IMR-90 (cell line): ENCODE measurements around the gene RNF4. TPM values are rescaled to one million over a fixed set of nuclear protein-coding genes. Genes with fewer than 3 reads are reported as not detected.

Experiments used
- ATAC-seq: fragments of 200-7000 bp; cut with Tn5 transposase; 2 replicates; pipeline ENCODE4 v1.9.1; 2020; ENCODE audit warnings: low read depth, mild to moderate bottlenecking, moderate library complexity
- BruUV-seq: library from RNA; stranded (reverse); fragments of 400-500 nt; replicated peaks from 2 replicates; lab custom pipeline; 2021; lab: Mats Ljungman, UMichigan
- CTCF ChIA-PET: fragments of 300-600 bp; formaldehyde crosslinking; extraction: SDS; loops from one replicate; lab custom pipeline; 2021; ENCODE audit warnings: antibody characterized with exemption; lab: Yijun Ruan, JAX
- POLR2A ChIA-PET: fragments of 300-600 bp; sonication (Branson Sonifier 250); formaldehyde crosslinking; loops from one replicate; lab custom pipeline; 2022; ENCODE audit warnings: antibody characterized with exemption; ENCODE audit not compliant: unreplicated experiment; lab: Charles Lee
- DNase-seq: peaks from one replicate; pipeline ENCODE4 v3.0.0; 2013
- H2AFZ ChIP-seq: replicated peaks from 2 replicates; pipeline ENCODE3; 2013; ENCODE audit warnings: low read length, mild to moderate bottlenecking; ENCODE audit not compliant: poor library complexity
- H2AK5ac ChIP-seq: 2 replicates; pipeline ENCODE4 v1.6.1; 2013; ENCODE audit warnings: low read depth, low read length, inconsistent platforms
- H2AK9ac ChIP-seq: replicated peaks from 2 replicates; pipeline ENCODE3; 2013; ENCODE audit warnings: mild to moderate bottlenecking, low read depth, low read length, moderate library complexity; ENCODE audit not compliant: poor library complexity
- H2BK120ac ChIP-seq: 2 replicates; pipeline ENCODE4 v1.6.1; 2013; ENCODE audit warnings: low read depth, low read length, inconsistent platforms
- H2BK15ac ChIP-seq: 3 replicates; pipeline ENCODE4 v1.6.1; 2013; ENCODE audit warnings: low read depth, low read length, inconsistent platforms
- H2BK20ac ChIP-seq: 2 replicates; pipeline ENCODE4 v1.6.1; 2013; ENCODE audit warnings: low read depth, mild to moderate bottlenecking, inconsistent platforms, low read length, moderate library complexity
- H2BK5ac ChIP-seq: 2 replicates; pipeline ENCODE4 v1.6.1; 2013; ENCODE audit warnings: mild to moderate bottlenecking, low read depth, low read length, inconsistent platforms; ENCODE audit not compliant: poor library complexity, severe bottlenecking
- H3K14ac ChIP-seq: replicated peaks from 2 replicates; pipeline ENCODE4 v1.6.1; 2013; ENCODE audit warnings: low read depth, low read length, inconsistent platforms
- H3K18ac ChIP-seq: 2 replicates; pipeline ENCODE4 v1.6.1; 2013; ENCODE audit warnings: low read depth, low read length, control low read depth
- H3K23ac ChIP-seq: 2 replicates; pipeline ENCODE4 v1.6.1; 2013; ENCODE audit warnings: low read depth, low read length, inconsistent platforms
- H3K27ac ChIP-seq: 2 replicates; pipeline ENCODE4 v1.5.1; 2013; ENCODE audit warnings: mild to moderate bottlenecking, control low read depth, low read length; ENCODE audit not compliant: insufficient read depth
- H3K27me3 ChIP-seq: 2 replicates; pipeline ENCODE4 v1.6.1; 2013; ENCODE audit warnings: low read length; ENCODE audit not compliant: control insufficient read depth, insufficient read depth
- H3K36me3 ChIP-seq: 2 replicates; pipeline ENCODE4 v1.6.1; 2013; ENCODE audit warnings: low read length, mixed read lengths; ENCODE audit not compliant: control insufficient read depth, insufficient read depth
- H3K4ac ChIP-seq: 2 replicates; pipeline ENCODE4 v1.6.1; 2013; ENCODE audit warnings: low read depth, low read length, inconsistent platforms
- H3K4me1 ChIP-seq: 2 replicates; pipeline ENCODE4 v1.6.1; 2013; ENCODE audit warnings: low read length, mixed read lengths; ENCODE audit not compliant: control insufficient read depth, insufficient read depth
- H3K4me2 ChIP-seq: 2 replicates; pipeline ENCODE4 v1.6.1; 2013; ENCODE audit warnings: low read depth, mild to moderate bottlenecking, control low read depth, low read length, moderate library complexity
- H3K4me3 ChIP-seq: 2 replicates; pipeline ENCODE4 v1.5.1; 2013; ENCODE audit warnings: low read depth, mild to moderate bottlenecking, control low read depth, low read length, moderate library complexity; ENCODE audit not compliant: insufficient read depth
- H3K56ac ChIP-seq: 2 replicates; pipeline ENCODE4 v1.6.1; 2013; ENCODE audit warnings: low read length, inconsistent platforms; ENCODE audit not compliant: insufficient read depth; ENCODE audit errors: extremely low read depth
- H3K79me1 ChIP-seq, 2 experiments: 2 replicates each; pipeline ENCODE4 v1.6.1; 2013; ENCODE audit warnings: low read length in 2 of 2, inconsistent platforms in 1 of 2, low read depth in 1 of 2
- H3K9ac ChIP-seq: 2 replicates; pipeline ENCODE4 v1.6.1; 2013; ENCODE audit warnings: low read depth, low read length, control low read depth
- H3K9me1 ChIP-seq: 2 replicates; pipeline ENCODE4 v1.6.1; 2013; ENCODE audit warnings: low read length, inconsistent platforms; ENCODE audit not compliant: insufficient read depth
- H3K9me3 ChIP-seq: 2 replicates; pipeline ENCODE4 v1.6.1; 2013; ENCODE audit warnings: low read length; ENCODE audit not compliant: control insufficient read depth, insufficient read depth
- H4K20me1 ChIP-seq: 2 replicates; pipeline ENCODE4 v1.6.1; 2013; ENCODE audit warnings: low read length, inconsistent platforms; ENCODE audit not compliant: insufficient read depth
- H4K5ac ChIP-seq: 2 replicates; pipeline ENCODE4 v1.6.1; 2013; ENCODE audit warnings: mild to moderate bottlenecking, low read depth, low read length, control low read depth
- H4K8ac ChIP-seq, 2 experiments: 2 replicates each; pipeline ENCODE4 v1.6.1; 2013; ENCODE audit warnings: low read depth in 2 of 2, low read length in 2 of 2, control low read depth in 1 of 2, inconsistent platforms in 1 of 2
- H4K91ac ChIP-seq: 2 replicates; pipeline ENCODE4 v1.6.1; 2013; ENCODE audit warnings: low read depth, low read length, inconsistent platforms; ENCODE audit not compliant: insufficient read depth
- CHD1 ChIP-seq: IDR thresholded peaks from 2 replicates; pipeline ENCODE4 v1.6.1; 2012; ENCODE audit warnings: low read depth, low read length, improper control_type of control experiment
- MAFK ChIP-seq: IDR thresholded peaks from 2 replicates; pipeline ENCODE4 v1.6.1; 2012; ENCODE audit warnings: low read depth, low read length, improper control_type of control experiment
- MAZ ChIP-seq: IDR thresholded peaks from 2 replicates; pipeline ENCODE4 v1.6.1; 2012; ENCODE audit warnings: low read depth, mild to moderate bottlenecking, low read length, improper control_type of control experiment, moderate library complexity, borderline replicate concordance
- SMC3 ChIP-seq: fragments of 150-350 bp; IDR thresholded peaks from 2 replicates; pipeline ENCODE4 v1.6.1; 2016; ENCODE audit warnings: low read depth, mild to moderate bottlenecking, antibody characterized with exemption, low read length, moderate library complexity
- WGBS, 2 experiments: methylation state at CpG; one replicate each; pipeline versions ENCODE4 v1.1.5 to v1.1.7; 2013; ENCODE audit warnings: missing lambda C conversion rate in 2 of 2; ENCODE audit not compliant: insufficient read length in 1 of 2; ENCODE audit errors: extremely low coverage in 2 of 2; 5-methylcytosine and 5-hydroxymethylcytosine counted together
- dilution Hi-C: fragments of 300-500 bp; cut with HindIII; formaldehyde crosslinking; loops from one replicate; pipeline ENCODE4 v1.14.3; 2018; ENCODE audit warnings: low sequenced_read_pairs; ENCODE audit not compliant: unreplicated experiment
- in situ Hi-C: fragments of 300-500 bp; cut with MboI; formaldehyde crosslinking; loops from 3 replicates; pipeline ENCODE4 v1.14.3; 2019; ENCODE audit warnings: low sequenced_read_pairs, inconsistent platforms, mixed read lengths
- intact Hi-C: fragments of 100-400 bp; cut with micrococcal nuclease; formaldehyde crosslinking; loops from 2 replicates; pipeline ENCODE4 v1.10.0; 2022
- polyA plus RNA-seq, 3 experiments: library from polyadenylated mRNA; depleted of rRNA; stranded (reverse); fragments of >200 nt; gene quantifications; 2 replicates each; pipeline ENCODE4 v1.2.3, GENCODE V29; 2012; ENCODE audit warnings: low replicate concordance in 1 of 3
- total RNA-seq: library from RNA; depleted of rRNA; stranded (reverse); fragments of >200 nt; gene quantifications from 2 replicates; pipeline ENCODE4 v1.2.3, GENCODE V29; 2012
- TF ChIP-seq, protein P1 (sequence below): conservative IDR thresholded peaks from 2 replicates; pipeline ENCODE4 v1.5.1; 2012; ENCODE audit warnings: mild to moderate bottlenecking, low read depth, low read length, improper control_type of control experiment

Gene RNF4
- total and polyA plus RNA-seq, 2 of the 4 experiments (the other 2 are of a cell fraction) = 63.8 to 73.8 TPM

DNA sequence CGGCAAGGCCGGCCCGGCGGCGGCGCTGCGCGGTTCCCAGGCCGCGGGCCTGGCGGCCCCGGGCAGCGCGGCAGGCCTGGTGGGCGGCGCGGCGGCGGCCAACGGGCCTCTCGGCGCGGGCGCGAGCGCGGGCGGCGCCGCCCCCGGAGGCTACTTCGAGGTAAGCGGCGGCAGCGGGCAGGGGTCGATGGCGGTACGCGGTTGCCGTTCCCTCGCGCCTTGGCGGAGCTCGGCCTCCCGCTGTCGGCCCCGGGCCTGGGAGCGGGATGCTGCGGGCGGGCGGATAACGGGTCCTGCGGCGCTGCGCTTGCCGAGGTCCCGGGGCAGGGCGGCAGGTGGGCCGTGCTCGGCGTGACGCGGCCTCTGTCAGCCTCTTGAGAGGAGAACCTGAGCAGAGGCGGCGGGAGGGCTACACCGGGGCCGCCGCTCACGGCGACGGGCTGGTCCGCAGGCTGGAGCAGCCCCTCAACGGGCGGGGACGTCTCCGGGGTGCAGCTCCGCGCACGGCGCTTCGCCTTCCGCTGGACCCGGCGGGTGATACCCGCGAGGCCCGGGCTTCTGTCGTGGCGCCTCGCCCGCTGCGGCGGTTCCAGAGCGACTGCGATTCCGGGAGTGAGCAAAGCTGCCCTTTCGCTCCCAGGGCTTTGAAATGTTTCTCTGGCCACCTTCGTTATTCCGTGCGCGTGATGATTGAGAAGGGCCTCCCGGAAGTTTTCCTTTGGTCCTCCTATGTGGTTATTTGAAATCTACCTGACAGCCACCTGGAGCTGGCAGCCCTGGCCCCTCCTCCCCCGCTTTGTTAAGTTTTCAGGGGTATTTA lies 68.3 kb downstream of the RNF4 start:
- POLR2A ChIA-PET = interaction anchor here (0.6 kb wide), 1 partner anchor 148 kb away, joined by 3 read pairs; no protein-coding TSS in a partner anchor
- Histone ChIP-seq H3K18ac (no peak overlapping the region), H3K9me1 (peaks cover 7% of the 10 kb centered on the region), H3K79me1 (peaks cover 0 to 26% of the 10 kb centered on the region in 2 experiments; a peak in 2 of 4 replicates), H3K9ac (peak overlapping the region; percentile 84), H3K4me2 (peak overlapping the region; percentile 84), H3K4me1 (peaks cover 4% of the 10 kb centered on the region; the same call in 1 of the 2 replicates), H4K5ac (no peak overlapping the region), H3K4me3 (peak overlapping the region; percentile 99), H3K4ac (peak overlapping the region; percentile 84), H3K23ac (peak overlapping the region; percentile 92), H3K27me3 (no peaks in the 10 kb centered on the region), H2AK5ac (peak overlapping the region; percentile 15; the same call in 1 of the 2 replicates), H3K36me3 (peaks cover 2% of the 10 kb centered on the region; the same call in 1 of the 2 replicates), H2AK9ac (peak overlapping the region; percentile 98), H4K8ac (peak overlapping the region in 1 of 2 experiments; percentile 28; a peak in 1 of 4 replicates), H2BK120ac (no peak overlapping the region), H4K91ac (peak overlapping the region; percentile 15; the same call in 1 of the 2 replicates), H3K56ac (peak overlapping the region; percentile 28; the same call in 1 of the 2 replicates), H3K14ac (peak overlapping the region; percentile 72; the same call in 1 of the 2 replicates), H2BK20ac (no peak overlapping the region), H2AFZ (peak overlapping the region; percentile 95), H4K20me1 (peaks cover 44% of the 10 kb centered on the region), H2BK15ac (no peak overlapping the region), H3K27ac (peak overlapping the region; percentile 78), H3K9me3 (no peaks in the 10 kb centered on the region), H2BK5ac (peak overlapping the region; percentile 81)
- CTCF ChIA-PET = no interaction called here
- 0% methylated on average over 52 of the region's 103 CpGs; no CpG with 5 or more reads in 1 of the 2 experiments for WGBS, 2 experiments
- intact Hi-C loops (loop anchor here (2.0 kb wide), 1 partner anchor 50 kb away; no protein-coding TSS in a partner anchor), in situ Hi-C loops (no loop called here), dilution Hi-C loops (no loop called here)
- DNase-seq = peak; percentile 24
- 0 out of 2 replicates have a peak, but pooled peaks have one; percentile 1 for TF ChIP-seq MAZ
- TF ChIP-seq, protein P1, sequence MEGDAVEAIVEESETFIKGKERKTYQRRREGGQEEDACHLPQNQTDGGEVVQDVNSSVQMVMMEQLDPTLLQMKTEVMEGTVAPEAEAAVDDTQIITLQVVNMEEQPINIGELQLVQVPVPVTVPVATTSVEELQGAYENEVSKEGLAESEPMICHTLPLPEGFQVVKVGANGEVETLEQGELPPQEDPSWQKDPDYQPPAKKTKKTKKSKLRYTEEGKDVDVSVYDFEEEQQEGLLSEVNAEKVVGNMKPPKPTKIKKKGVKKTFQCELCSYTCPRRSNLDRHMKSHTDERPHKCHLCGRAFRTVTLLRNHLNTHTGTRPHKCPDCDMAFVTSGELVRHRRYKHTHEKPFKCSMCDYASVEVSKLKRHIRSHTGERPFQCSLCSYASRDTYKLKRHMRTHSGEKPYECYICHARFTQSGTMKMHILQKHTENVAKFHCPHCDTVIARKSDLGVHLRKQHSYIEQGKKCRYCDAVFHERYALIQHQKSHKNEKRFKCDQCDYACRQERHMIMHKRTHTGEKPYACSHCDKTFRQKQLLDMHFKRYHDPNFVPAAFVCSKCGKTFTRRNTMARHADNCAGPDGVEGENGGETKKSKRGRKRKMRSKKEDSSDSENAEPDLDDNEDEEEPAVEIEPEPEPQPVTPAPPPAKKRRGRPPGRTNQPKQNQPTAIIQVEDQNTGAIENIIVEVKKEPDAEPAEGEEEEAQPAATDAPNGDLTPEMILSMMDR = no peak
- no peak for TF ChIP-seq MAFK
- TF ChIP-seq SMC3 = no peak
- TF ChIP-seq CHD1 = 0 out of 2 replicates have a peak, but pooled peaks have one; percentile 46
- no TSS peak for BruUV-seq
- ATAC-seq = peak; percentile 21
